ENCODE data around the gene INPP5D. TPM values are rescaled to one million over a fixed set of nuclear protein-coding genes. Genes with fewer than 3 reads are reported as not detected.

The INPP5D gene
- total and polyA plus RNA-seq, 2 donors (not counting 3 experiments of a cell fraction or from before 2014, with no cell fraction given) = 13.9 to 46.6 TPM

- Histone ChIP-seq H3K9me1 (replicated peaks; ENCODE audit: control insufficient read depth, extremely low read depth, insufficient read depth, low read length) (no peaks in the 10 kb centered on the region), H3K9me3 (replicated peaks; ENCODE audit: control insufficient read depth, insufficient read depth, low read length) (no peaks in the 10 kb centered on the region), H3K36me3 (ENCODE audit: control insufficient read depth in 2 of 2, extremely low read depth in 1 of 2, insufficient read depth in 2 of 2, low read length in 2 of 2) (peaks cover 0 to 3% of the 10 kb centered on the region in 2 experiments), H3K27me3 (ENCODE audit: control insufficient read depth in 2 of 2, insufficient read depth in 2 of 2, low read length in 2 of 2) (no peaks in the 10 kb centered on the region), H3K4me3 (replicated peaks in 1 of 3; ENCODE audit: insufficient read depth in 1 of 3, low read depth in 1 of 3, low read length in 3 of 3) (no peak overlapping the region), H2AFZ (ENCODE audit: low read depth, low read length) (no peak overlapping the region), H4K20me1 (replicated peaks; ENCODE audit: control insufficient read depth, extremely low read depth, insufficient read depth, low read length) (no peaks in the 10 kb centered on the region), H3K4me2 (ENCODE audit: insufficient read depth, low read length) (no peak overlapping the region), H3K9ac (replicated peaks; ENCODE audit: extremely low read depth, insufficient read depth, low read length) (no peak overlapping the region), H3K27ac (ENCODE audit: insufficient read depth, low read depth, low read length) (no peak overlapping the region), H3K79me2 (ENCODE audit: control insufficient read depth, insufficient read depth, low read length) (no peaks in the 10 kb centered on the region), H3K4me1 (ENCODE audit: control insufficient read depth, extremely low read depth, insufficient read depth, low read length) (no peaks in the 10 kb centered on the region)
- intact Hi-C loops (cut with micrococcal nuclease) = no loop called here
- no TSS peak for BruUV-seq (replicated peaks)
- TF ChIP-seq GATA2 (IDR thresholded peaks at IDR 0.05; ENCODE audit: insufficient read depth, insufficient read length, low read depth, low read length) (no peak), FOS (IDR thresholded peaks at IDR 0.05; ENCODE audit: borderline replicate concordance, insufficient read depth, low read length) (no peak), MAX (IDR thresholded peaks at IDR 0.05; ENCODE audit: insufficient read depth, insufficient read length) (no peak), JUN (IDR thresholded peaks at IDR 0.05; ENCODE audit: borderline replicate concordance, insufficient read depth, insufficient read length, low read depth) (no peak), POLR2A (IDR thresholded peaks at IDR 0.05; ENCODE audit: low read depth, low read length) (no peak), MYC (IDR thresholded peaks at IDR 0.05; ENCODE audit: low read depth, low read length) (no peak), CTCF (IDR thresholded peaks at IDR 0.05; ENCODE audit: extremely low read depth in 1 of 2, insufficient read depth in 1 of 2, low read depth in 1 of 2, low read length in 2 of 2) (no peak), POLR2AphosphoS5 (IDR thresholded peaks at IDR 0.05; ENCODE audit: insufficient read depth, low read depth, low read length) (no peak), EZH2 (IDR thresholded peaks at IDR 0.05; ENCODE audit: borderline replicate concordance, low read depth, low read length, severe bottlenecking) (no peak)
- CTCF ChIA-PET = interaction anchor here (1.6 kb wide), 1 partner anchor 9 kb away, joined by 5 read pairs; no protein-coding TSS in a partner anchor
- dilution Hi-C loops (cut with MboI; ENCODE audit: extremely low pct_ligation_motif_present, low sequenced_read_pairs) = no loop called here
- POLR2A ChIA-PET = no interaction called here
- no peak for DNase-seq (ENCODE audit: low read depth, low spot score)
- FAIRE-seq = no peak
Measured at GRCh38 chr2:233105930-233106329, 45.8 kb downstream of the INPP5D start.

Data from endothelial cell of umbilical vein (primary cell).